H1 (cell line): ENCODE data around the gene SS18. TPM values are rescaled to one million over a fixed set of nuclear protein-coding genes. Genes with fewer than 3 reads are reported as not detected.

ENCODE experiments used
- CTCF ChIA-PET: fragments of 300-600 bp; sonication (Branson Sonifier 250); formaldehyde crosslinking; loops from one replicate; lab custom pipeline; 2021; ENCODE audit not compliant: partially characterized antibody; lab: Charles Lee
- POLR2A ChIA-PET: fragments of 300-600 bp; sonication (Branson Sonifier 250); formaldehyde crosslinking; loops from one replicate; lab custom pipeline; 2021; ENCODE audit warnings: inconsistent platforms; ENCODE audit not compliant: partially characterized antibody; lab: Charles Lee
- DNase-seq, 2 experiments: peaks; one replicate each; pipeline versions ENCODE4 v3.0.0 to v3.0.0-alpha.2; 2010 to 2022; ENCODE audit warnings: low spot score in 2 of 2, low read depth in 1 of 2, mixed read lengths in 1 of 2
- FAIRE-seq: peaks from 2 replicates; lab custom pipeline; 2011; peaks lifted over from hg19 to GRCh38; lab: Jason Lieb, UNC
- H2AFZ ChIP-seq: 2 replicates; pipeline ENCODE4 v1.8.1; 2012; ENCODE audit warnings: low read length, inconsistent platforms
- H2AK5ac ChIP-seq: 2 replicates; pipeline ENCODE4 v1.6.1; 2013; ENCODE audit warnings: low read depth, low read length
- H2BK120ac ChIP-seq: replicated peaks from 2 replicates; pipeline ENCODE3; 2013; ENCODE audit warnings: low read depth, low read length, inconsistent platforms
- H2BK12ac ChIP-seq: 2 replicates; pipeline ENCODE4 v1.6.1; 2013; ENCODE audit warnings: low read depth, low read length
- H2BK15ac ChIP-seq: 2 replicates; pipeline ENCODE4 v1.6.1; 2013; ENCODE audit warnings: low read length
- H2BK20ac ChIP-seq: 2 replicates; pipeline ENCODE4 v1.6.1; 2013; ENCODE audit warnings: low read length
- H2BK5ac ChIP-seq: 2 replicates; pipeline ENCODE4 v1.6.1; 2013; ENCODE audit warnings: low read depth, low read length
- H3K14ac ChIP-seq: 2 replicates; pipeline ENCODE4 v1.6.1; 2013; ENCODE audit warnings: inconsistent platforms; ENCODE audit not compliant: insufficient read length
- H3K18ac ChIP-seq: 2 replicates; pipeline ENCODE4 v1.6.1; 2013; ENCODE audit warnings: low read length; ENCODE audit errors: extremely low read depth
- H3K23ac ChIP-seq: 2 replicates; pipeline ENCODE4 v1.6.1; 2013; ENCODE audit warnings: inconsistent platforms; ENCODE audit not compliant: insufficient read length
- H3K23me2 ChIP-seq: 2 replicates; pipeline ENCODE4 v1.6.1; 2013; ENCODE audit warnings: low read depth, low read length
- H3K27ac ChIP-seq: 2 replicates; pipeline ENCODE4 v1.6.1; 2011; ENCODE audit warnings: low read depth, low read length, inconsistent platforms
- H3K27me3 ChIP-seq, 4 experiments: replicated peaks in 1 of 4; 1 replicate in 1 of 4; 2 replicates in 3 of 4; pipeline versions ENCODE4 v1.6.1 to v1.8.1; 2011 to 2013; ENCODE audit warnings: low read length in 3 of 4, mild to moderate bottlenecking in 3 of 4, inconsistent platforms in 2 of 4, mixed read lengths in 2 of 4, moderate library complexity in 1 of 4; ENCODE audit not compliant: control insufficient read depth in 3 of 4, insufficient read depth in 3 of 4; ENCODE audit errors: extremely low read depth in 1 of 4
- H3K36me3 ChIP-seq, 4 experiments: 2 replicates each; pipeline versions ENCODE4 v1.6.1 to v1.8.1; 2011 to 2013; ENCODE audit warnings: mild to moderate bottlenecking in 4 of 4, low read length in 3 of 4, moderate library complexity in 2 of 4, control low read depth in 1 of 4, inconsistent platforms in 1 of 4; ENCODE audit not compliant: insufficient read depth in 4 of 4, control insufficient read depth in 2 of 4
- H3K4ac ChIP-seq: replicated peaks from 2 replicates; pipeline ENCODE3; 2013; ENCODE audit warnings: low read length, low read depth, mixed read lengths, inconsistent platforms; ENCODE audit not compliant: insufficient read length
- H3K4me1 ChIP-seq, 4 experiments: replicated peaks in 1 of 4; 1 replicate in 1 of 4; 2 replicates in 3 of 4; pipeline versions ENCODE4 v1.6.1 to v1.8.1; 2011 to 2013; ENCODE audit warnings: low read length in 3 of 4, inconsistent platforms in 2 of 4, mixed read lengths in 1 of 4; ENCODE audit not compliant: insufficient read depth in 4 of 4, control insufficient read depth in 3 of 4
- H3K4me2 ChIP-seq, 2 experiments: 2 replicates each; pipeline versions ENCODE4 v1.6.1 to v1.8.1; 2011 to 2013; ENCODE audit warnings: low read depth in 2 of 2, low read length in 2 of 2, control low read depth in 1 of 2, inconsistent platforms in 1 of 2, mild to moderate bottlenecking in 1 of 2; ENCODE audit not compliant: insufficient read depth in 1 of 2
- H3K4me3 ChIP-seq, 4 experiments: fragments of 200-600, 300-600 bp in 1 of 4; sonication (generic), shearing (Covaris generic), sonication (Bioruptor Twin) in 1 of 4; 2 replicates each; pipeline versions ENCODE4 v1.5.1 to v1.8.1; 2011 to 2016; ENCODE audit warnings: low read length in 4 of 4, low read depth in 3 of 4, control low read depth in 2 of 4, inconsistent platforms in 2 of 4, mild to moderate bottlenecking in 2 of 4, mixed read lengths in 1 of 4, moderate library complexity in 1 of 4; ENCODE audit not compliant: insufficient read depth in 2 of 4; ENCODE audit errors: extremely low read depth in 1 of 4
- H3K56ac ChIP-seq: replicated peaks from 2 replicates; pipeline ENCODE3; 2013; ENCODE audit warnings: low read depth, mild to moderate bottlenecking, mixed read lengths, low read length, inconsistent platforms; ENCODE audit not compliant: insufficient read length
- H3K79me1 ChIP-seq: 2 replicates; pipeline ENCODE4 v1.6.1; 2013; ENCODE audit warnings: low read depth, low read length, control low read depth
- H3K79me2 ChIP-seq, 2 experiments: 2 replicates each; pipeline versions ENCODE4 v1.6.1 to v1.8.1; 2012 to 2013; ENCODE audit warnings: low read length in 2 of 2, mild to moderate bottlenecking in 2 of 2, inconsistent platforms in 1 of 2; ENCODE audit not compliant: insufficient read depth in 2 of 2, control insufficient read depth in 1 of 2
- H3K9ac ChIP-seq, 4 experiments: replicated peaks in 1 of 4; 1 replicate in 1 of 4; 2 replicates in 3 of 4; pipeline versions ENCODE4 v1.6.1 to v1.8.1; 2011 to 2013; ENCODE audit warnings: low read depth in 3 of 4, low read length in 3 of 4, control low read depth in 2 of 4, mild to moderate bottlenecking in 2 of 4, moderate library complexity in 2 of 4, inconsistent platforms in 1 of 4; ENCODE audit errors: extremely low read depth in 1 of 4
- H3K9me3 ChIP-seq, 2 experiments: 2 replicates each; pipeline versions ENCODE4 v1.6.1 to v1.8.1; 2012 to 2013; ENCODE audit warnings: mild to moderate bottlenecking in 2 of 2, moderate library complexity in 2 of 2, control low read depth in 1 of 2, inconsistent platforms in 1 of 2, low read depth in 1 of 2, low read length in 1 of 2, mixed read lengths in 1 of 2; ENCODE audit not compliant: insufficient read depth in 2 of 2
- H4K20me1 ChIP-seq, 2 experiments: replicated peaks in 1 of 2; 2 replicates each; pipeline versions ENCODE3 to v1.8.1; 2011 to 2013; ENCODE audit warnings: inconsistent platforms in 2 of 2, low read length in 2 of 2, mild to moderate bottlenecking in 1 of 2; ENCODE audit not compliant: insufficient read depth in 2 of 2, control insufficient read depth in 1 of 2
- H4K5ac ChIP-seq: 2 replicates; pipeline ENCODE4 v1.6.1; 2013; ENCODE audit warnings: low read length, low read depth, mixed read lengths, inconsistent platforms; ENCODE audit not compliant: insufficient read length
- H4K8ac ChIP-seq: 2 replicates; pipeline ENCODE4 v1.8.0; 2013; ENCODE audit warnings: mild to moderate bottlenecking, moderate library complexity, low read length, inconsistent platforms; ENCODE audit not compliant: insufficient read depth; ENCODE audit errors: extremely low read depth
- H4K91ac ChIP-seq: replicated peaks from 2 replicates; pipeline ENCODE3; 2013; ENCODE audit warnings: low read length, mixed read lengths, inconsistent platforms; ENCODE audit not compliant: insufficient read length
- CTCF ChIP-seq, 3 experiments: IDR thresholded peaks; 1 replicate in 2 of 3; 2 replicates in 1 of 3; pipeline versions ENCODE4 v1.5.1 to v1.6.1; 2011; ENCODE audit warnings: low read length in 3 of 3, mild to moderate bottlenecking in 3 of 3, inconsistent platforms in 2 of 3, low read depth in 1 of 3, moderate library complexity in 1 of 3; ENCODE audit not compliant: insufficient read depth in 1 of 3; ENCODE audit errors: control extremely low read depth in 1 of 3
- JUN ChIP-seq: IDR thresholded peaks from 2 replicates; pipeline ENCODE4 v1.6.1; 2011; ENCODE audit warnings: low read depth, mild to moderate bottlenecking, improper control_type of control experiment, low read length
- RAD21 ChIP-seq, 2 experiments: IDR thresholded peaks in 1 of 2; conservative IDR thresholded peaks in 1 of 2; 2 replicates each; pipeline ENCODE4 v1.6.1; 2011; ENCODE audit warnings: low read depth in 2 of 2, low read length in 2 of 2, improper control_type of control experiment in 1 of 2, inconsistent platforms in 1 of 2, mild to moderate bottlenecking in 1 of 2, moderate library complexity in 1 of 2
- WGBS, 2 experiments: shearing (Covaris generic) in 1 of 2; methylation state at CpG; one replicate each; pipeline versions ENCODE4 v1.1.6 to v1.1.7; 2013 to 2015; ENCODE audit warnings: low lambda C conversion rate in 2 of 2, mixed read lengths in 2 of 2, inconsistent platforms in 1 of 2, low coverage in 1 of 2, missing lambda C conversion rate in 1 of 2; ENCODE audit not compliant: insufficient replicate concordance in 2 of 2, insufficient coverage in 1 of 2, insufficient read length in 1 of 2; ENCODE audit errors: extremely low coverage in 1 of 2, missing lambda C conversion rate in 1 of 2; 5-methylcytosine and 5-hydroxymethylcytosine counted together
- polyA plus RNA-seq, 7 experiments: library from polyadenylated mRNA; depleted of rRNA in 3 of 7; stranded (reverse) in 5 of 7; unstranded in 2 of 7; fragments of >200 nt in 5 of 7; fragments of 200-250 nt in 2 of 7; gene quantifications; 1 replicate in 5 of 7; 2 replicates in 1 of 7; 4 replicates in 1 of 7; pipeline versions ENCODE4 v1.2.1 to v1.2.3, GENCODE V29; 2011 to 2013; ENCODE audit warnings: missing spikeins in 2 of 7, mixed read lengths in 2 of 7
- total RNA-seq: library from RNA; stranded (reverse); fragmentation: NEBNext Ultra II Directional; extraction: Animal tissue kit (Norgen Biotek cat#: 25700); gene quantifications from 2 replicates; pipeline ENCODE4 v1.2.1, GENCODE V29; 2021

Gene SS18
- total and polyA plus RNA-seq, 2 of the 8 experiments (the other 6 are each of a cell fraction or from before 2014, with no cell fraction given), result 83.5 to 106 TPM

- TF ChIP-seq CTCF (IDR thresholded peaks at IDR 0.05; ENCODE audit: control extremely low read depth in 1 of 3, insufficient read depth in 1 of 3, low read depth in 1 of 3, low read length in 3 of 3) (peak in 1 of 3 experiments; percentile 23; a peak in 1 of 4 replicates), JUN (no peak), RAD21 (IDR thresholded peaks at IDR 0.05 in 1 of 2, conservative IDR thresholded peaks at IDR 0.05 in 1 of 2; ENCODE audit: low read depth in 2 of 2, low read length in 2 of 2) (peak in 1 of 2 experiments; percentile 11; a peak in 1 of 4 replicates)
- Histone ChIP-seq H2BK20ac (no peak overlapping the region), H3K23ac (no peak overlapping the region), H3K36me3 (no peaks in the 10 kb centered on the region; a peak in 1 of 8 replicates), H4K91ac (no peak overlapping the region), H3K4ac (no peak overlapping the region), H3K27ac (no peak overlapping the region), H4K20me1 (no peaks in the 10 kb centered on the region), H2BK12ac (no peak overlapping the region), H3K9me3 (peaks cover 0 to 2% of the 10 kb centered on the region in 2 experiments; a peak in 1 of 4 replicates), H3K27me3 (no peaks in the 10 kb centered on the region), H2BK5ac (no peak overlapping the region), H2BK15ac (no peak overlapping the region), H3K9ac (no peak overlapping the region), H3K79me1 (no peaks in the 10 kb centered on the region), H2AK5ac (no peak overlapping the region), H3K4me3 (no peak overlapping the region), H3K14ac (no peak overlapping the region), H3K4me2 (no peak overlapping the region), H3K56ac (no peak overlapping the region), H2BK120ac (no peak overlapping the region), H4K5ac (no peak overlapping the region), H3K4me1 (no peaks in the 10 kb centered on the region), H3K79me2 (no peaks in the 10 kb centered on the region), H4K8ac (no peak overlapping the region), H2AFZ (no peak overlapping the region), H3K23me2 (no peaks in the 10 kb centered on the region), H3K18ac (no peak overlapping the region)
- DNase-seq, result no peak
- WGBS, 2 experiments, result 85% methylated on average over 2 of the region's 2 CpGs; no CpG with 5 or more reads in 1 of the 2 experiments
- ChIA-PET CTCF (interaction anchor here (1.1 to 1.7 kb wide), 2 partner anchors 11 to 42 kb away, joined by 3 to 5 read pairs; no protein-coding TSS in a partner anchor), POLR2A (no interaction called here)
- FAIRE-seq, result no peak
Observed at GRCh38 chr18:25976554-25976953, 113.9 kb downstream of the SS18 start.
